ENCODE results near the gene ACOT8.

Gene ACOT8

GRCh38 chr20:45834797-45835161 lies 22.4 kb downstream of the ACOT8 start:
- Histone ChIP-seq H3K27ac (ENCODE audit: low read length) (no peak overlapping the region), H2AFZ (ENCODE audit: low read depth, low read length) (no peak overlapping the region), H3K4me2 (ENCODE audit: insufficient read depth, low read length) (no peak overlapping the region), H3K36me3 (ENCODE audit: insufficient read depth, low read length) (peaks cover 3% of the 10 kb centered on the region; the same call in 1 of the 2 replicates), H3K79me2 (ENCODE audit: insufficient read depth, low read length) (no peaks in the 10 kb centered on the region), H3K27me3 (ENCODE audit: insufficient read depth, low read length, poor library complexity) (no peaks in the 10 kb centered on the region), H3K9me3 (ENCODE audit: insufficient read depth, low read length, severe bottlenecking) (no peaks in the 10 kb centered on the region), H3K4me1 (ENCODE audit: insufficient read depth, low read length) (no peaks in the 10 kb centered on the region), H3K9ac (ENCODE audit: low read depth, low read length) (no peak overlapping the region), H4K20me1 (ENCODE audit: insufficient read depth, low read length) (no peaks in the 10 kb centered on the region), H3K4me3 (ENCODE audit: low read depth in 1 of 2, low read length in 2 of 2) (no peak overlapping the region)
- ATAC-seq (ENCODE audit: insufficient read depth, low read depth) (no peak), DNase-seq (no peak)
- TF ChIP-seq EZH2 (IDR thresholded peaks at IDR 0.05; ENCODE audit: borderline replicate concordance, low read depth, low read length, severe bottlenecking) = no peak
- TF ChIP-seq CTCF (IDR thresholded peaks at IDR 0.05; ENCODE audit: borderline replicate concordance, extremely low read depth, low read length, poor library complexity, severe bottlenecking) = no peak

- Histone ChIP-seq H4K20me1 (ENCODE audit: insufficient read depth, low read length) (no peaks in the 10 kb centered on the region), H3K4me2 (ENCODE audit: insufficient read depth, low read length) (no peak overlapping the region), H3K4me3 (ENCODE audit: low read depth in 1 of 2, low read length in 2 of 2) (no peak overlapping the region), H3K9ac (ENCODE audit: low read depth, low read length) (no peak overlapping the region), H3K4me1 (ENCODE audit: insufficient read depth, low read length) (no peaks in the 10 kb centered on the region), H3K79me2 (ENCODE audit: insufficient read depth, low read length) (no peaks in the 10 kb centered on the region), H3K36me3 (ENCODE audit: insufficient read depth, low read length) (peaks cover 3% of the 10 kb centered on the region; the same call in 1 of the 2 replicates), H3K27ac (ENCODE audit: low read length) (no peak overlapping the region), H2AFZ (ENCODE audit: low read depth, low read length) (no peak overlapping the region), H3K27me3 (ENCODE audit: insufficient read depth, low read length, poor library complexity) (no peaks in the 10 kb centered on the region), H3K9me3 (ENCODE audit: insufficient read depth, low read length, severe bottlenecking) (no peaks in the 10 kb centered on the region)
- TF ChIP-seq EZH2 (IDR thresholded peaks at IDR 0.05; ENCODE audit: borderline replicate concordance, low read depth, low read length, severe bottlenecking) (no peak), CTCF (IDR thresholded peaks at IDR 0.05; ENCODE audit: borderline replicate concordance, extremely low read depth, low read length, poor library complexity, severe bottlenecking) (no peak)
- ATAC-seq (ENCODE audit: insufficient read depth, low read depth) (no peak; the same call in 2 of the 3 replicates), DNase-seq (no peak)
These were observed 23.1 kb downstream of the ACOT8 start for GRCh38 chr20:45833883-45834796.

- H3K4me2 ChIP-seq (ENCODE audit: insufficient read depth, low read length) = no peak within 1 kb of the TSS
- H3K27ac ChIP-seq (ENCODE audit: low read length) = no peak within 1 kb of the TSS
- DNase-seq (no peak), ATAC-seq (ENCODE audit: insufficient read depth, low read depth) (0 out of 3 replicates have a peak, but pooled peaks have one; percentile 25)
- no peak within 1 kb of the TSS for H2AFZ ChIP-seq (ENCODE audit: low read depth, low read length)
- no peaks in the 10 kb centered on the region for H3K9me3 ChIP-seq (ENCODE audit: insufficient read depth, low read length, severe bottlenecking)
- H3K36me3 ChIP-seq (ENCODE audit: insufficient read depth, low read length) = peaks cover 3% of the 10 kb centered on the region; the same call in 1 of the 2 replicates
- no peaks in the 10 kb centered on the region for H3K4me1 ChIP-seq (ENCODE audit: insufficient read depth, low read length)
- H4K20me1 ChIP-seq (ENCODE audit: insufficient read depth, low read length) = no peaks in the 10 kb centered on the region
- H3K9ac ChIP-seq (ENCODE audit: low read depth, low read length) = no peak within 1 kb of the TSS
- no peak within 1 kb of the TSS for H3K4me3 ChIP-seq (ENCODE audit: low read depth in 1 of 2, low read length in 2 of 2)
- no peaks in the 10 kb centered on the region for H3K79me2 ChIP-seq (ENCODE audit: insufficient read depth, low read length)
- TF ChIP-seq CTCF (IDR thresholded peaks at IDR 0.05; ENCODE audit: borderline replicate concordance, extremely low read depth, low read length, poor library complexity, severe bottlenecking) = no peak
- no peak for TF ChIP-seq EZH2 (IDR thresholded peaks at IDR 0.05; ENCODE audit: borderline replicate concordance, low read depth, low read length, severe bottlenecking)
- no peaks in the 10 kb centered on the region for H3K27me3 ChIP-seq (ENCODE audit: insufficient read depth, low read length, poor library complexity)
These were observed 23.9 kb downstream of the ACOT8 start, which contains the start of gene SNX21 for GRCh38 chr20:45833030-45833882. SNX21 (plus strand) TSS chr20:45833799; CDS start chr20:45833920, 121 bp downstream.
